NCI-H1694 (cell line): ENCODE results near the gene CLEC7A.

Source experiments
- DNase-seq: peaks from one replicate; lab custom pipeline; 2025; lab: John Stamatoyannopoulos, UW

Gene CLEC7A

GRCh38 chr12:10140001-10140400, 10.0 kb upstream of the CLEC7A start:
- no peak for DNase-seq

- no peak for DNase-seq
Measured at GRCh38 chr12:10136637-10137205, 6.7 kb upstream of the CLEC7A start.

GRCh38 chr12:10135126-10135525, 5.1 kb upstream of the CLEC7A start:
- no peak for DNase-seq

- DNase-seq: no peak
Measured at GRCh38 chr12:10132850-10133370, 2.9 kb upstream of the CLEC7A start.

- DNase-seq: no peak
Measured at GRCh38 chr12:10131111-10131690, 1.2 kb upstream of the CLEC7A start.

- no peak for DNase-seq
Measured at GRCh38 chr12:10128687-10129086, 1.3 kb downstream of the CLEC7A start.

- no peak for DNase-seq
Measured at GRCh38 chr12:10126413-10126812, 3.6 kb downstream of the CLEC7A start.

GRCh38 chr12:10122689-10123088, 7.3 kb downstream of the CLEC7A start:
- DNase-seq: no peak

- no peak for DNase-seq
Measured at GRCh38 chr12:10121278-10121677, 8.7 kb downstream of the CLEC7A start.

GRCh38 chr12:10119066-10119465, 10.9 kb downstream of the CLEC7A start:
- DNase-seq: no peak

- DNase-seq: no peak
Measured at GRCh38 chr12:10115890-10116289, 14.1 kb downstream of the CLEC7A start.

- DNase-seq: no peak
Measured at GRCh38 chr12:10115311-10115710, 14.7 kb downstream of the CLEC7A start.

- no peak for DNase-seq
Measured at GRCh38 chr12:10113920-10114319, 16.1 kb downstream of the CLEC7A start.

- no peak for DNase-seq
Measured at GRCh38 chr12:10113075-10113474, 16.9 kb downstream of the CLEC7A start.

GRCh38 chr12:10111451-10111850, 18.5 kb downstream of the CLEC7A start:
- DNase-seq: no peak

GRCh38 chr12:10110256-10110844, 19.6 kb downstream of the CLEC7A start:
- DNase-seq: no peak

- DNase-seq: no peak
Measured at GRCh38 chr12:10102322-10102721, 27.7 kb downstream of the CLEC7A start.

- no peak for DNase-seq
Measured at GRCh38 chr12:10101648-10102220, 28.3 kb downstream of the CLEC7A start.

GRCh38 chr12:10101042-10101579, 28.9 kb downstream of the CLEC7A start:
- DNase-seq: no peak

GRCh38 chr12:10098791-10099190, 31.2 kb downstream of the CLEC7A start, which contains the start of gene CLEC1A:
TSS of gene CLEC1A (minus strand) at chr12:10098985. CDS start at chr12:10098922, 63 bp downstream.
- no peak for DNase-seq

- DNase-seq: no peak
Measured at GRCh38 chr12:10097521-10097920, 32.5 kb downstream of the CLEC7A start.

- DNase-seq: no peak
Measured at GRCh38 chr12:10095971-10096370, 34.0 kb downstream of the CLEC7A start.
